ACC112 (cell line): Measurements from ENCODE around the gene TBC1D1.

Experiments
- H2AFZ ChIP-seq: fragments of 200-600 bp; sonication (generic); one replicate; pipeline ENCODE4 v1.6.0; 2017; ENCODE audit warnings: antibody characterized with exemption, low read length; ENCODE audit not compliant: unreplicated experiment
- H3K27ac ChIP-seq: fragments of 200-600 bp; sonication (generic); 2 replicates; pipeline ENCODE4 v1.5.1; 2014; ENCODE audit warnings: low read depth, mild to moderate bottlenecking, antibody characterized with exemption, low read length, moderate library complexity
- H3K27me3 ChIP-seq: fragments of 200-600 bp; sonication (generic); 2 replicates; pipeline ENCODE4 v1.6.1; 2014; ENCODE audit warnings: mild to moderate bottlenecking, antibody characterized with exemption, low read length, moderate library complexity, mixed read lengths; ENCODE audit not compliant: insufficient read depth
- H3K36me3 ChIP-seq: fragments of 200-600 bp; sonication (generic); 2 replicates; pipeline ENCODE4 v1.6.1; 2016; ENCODE audit warnings: mild to moderate bottlenecking, antibody characterized with exemption, low read length, moderate library complexity, mixed read lengths; ENCODE audit not compliant: insufficient read depth
- H3K4me1 ChIP-seq: fragments of 200-600 bp; sonication (generic); one replicate; pipeline ENCODE4 v1.6.1; 2016; ENCODE audit warnings: low read length, mixed read lengths; ENCODE audit not compliant: insufficient read depth, unreplicated experiment, control insufficient read depth
- H3K4me3 ChIP-seq: fragments of 200-600 bp; sonication (generic); 2 replicates; pipeline ENCODE4 v1.5.1; 2014; ENCODE audit warnings: mild to moderate bottlenecking, low read depth, low read length
- H3K79me2 ChIP-seq: fragments of 200-600 bp; sonication (generic); one replicate; pipeline ENCODE4 v1.6.0; 2016; ENCODE audit warnings: low read length; ENCODE audit not compliant: control insufficient read depth, unreplicated experiment, insufficient read depth

Gene TBC1D1

GRCh38 chr4:38170338-38171169 is 279.7 kb downstream of the TBC1D1 start:
- H3K4me3 ChIP-seq, result no peak overlapping the region
- no peaks in the 10 kb centered on the region for H3K36me3 ChIP-seq
- no peaks in the 10 kb centered on the region for H3K4me1 ChIP-seq
- no peaks in the 10 kb centered on the region for H3K27me3 ChIP-seq
- no peak overlapping the region for H3K27ac ChIP-seq
- no peak overlapping the region for H2AFZ ChIP-seq
- no peaks in the 10 kb centered on the region for H3K79me2 ChIP-seq

GRCh38 chr4:38172078-38172477 is 281.2 kb downstream of the TBC1D1 start:
- H3K79me2 ChIP-seq, result no peaks in the 10 kb centered on the region
- no peaks in the 10 kb centered on the region for H3K36me3 ChIP-seq
- H2AFZ ChIP-seq, result no peak overlapping the region
- no peaks in the 10 kb centered on the region for H3K27me3 ChIP-seq
- H3K27ac ChIP-seq, result no peak overlapping the region
- no peak overlapping the region for H3K4me3 ChIP-seq
- H3K4me1 ChIP-seq, result no peaks in the 10 kb centered on the region

- H3K27me3 ChIP-seq, result no peaks in the 10 kb centered on the region
- H2AFZ ChIP-seq, result no peak overlapping the region
- H3K27ac ChIP-seq, result no peak overlapping the region
Measured at GRCh38 chr4:38173935-38174518, 283.1 kb downstream of the TBC1D1 start.

GRCh38 chr4:38174801-38175200 is 283.9 kb downstream of the TBC1D1 start:
- Histone ChIP-seq H3K4me1 (peaks cover 5% of the 10 kb centered on the region), H3K36me3 (no peaks in the 10 kb centered on the region), H3K27ac (no peak overlapping the region), H3K4me3 (no peak overlapping the region), H2AFZ (no peak overlapping the region), H3K27me3 (no peaks in the 10 kb centered on the region), H3K79me2 (no peaks in the 10 kb centered on the region)

More at GRCh38 chr4:38173935-38174518, 283.1 kb downstream of the TBC1D1 start:
- Histone ChIP-seq H3K4me1 (peaks cover 4% of the 10 kb centered on the region), H3K4me3 (no peak overlapping the region), H3K79me2 (no peaks in the 10 kb centered on the region), H3K36me3 (no peaks in the 10 kb centered on the region)

- Histone ChIP-seq H3K27me3 (no peaks in the 10 kb centered on the region), H3K4me3 (no peak overlapping the region), H3K27ac (no peak overlapping the region), H3K36me3 (no peaks in the 10 kb centered on the region), H2AFZ (no peak overlapping the region), H3K4me1 (peaks cover 13% of the 10 kb centered on the region), H3K79me2 (no peaks in the 10 kb centered on the region)
Measured at GRCh38 chr4:38176165-38176564, 285.3 kb downstream of the TBC1D1 start.

- Histone ChIP-seq H3K27me3 (no peaks in the 10 kb centered on the region), H3K36me3 (no peaks in the 10 kb centered on the region), H3K4me3 (no peak overlapping the region), H2AFZ (no peak overlapping the region), H3K79me2 (no peaks in the 10 kb centered on the region), H3K27ac (no peak overlapping the region), H3K4me1 (peaks cover 13% of the 10 kb centered on the region)
Measured at GRCh38 chr4:38177035-38177546, 286.2 kb downstream of the TBC1D1 start.

GRCh38 chr4:38177641-38178391 is 286.9 kb downstream of the TBC1D1 start:
- no peak overlapping the region for H3K27ac ChIP-seq
- H3K27me3 ChIP-seq, result no peaks in the 10 kb centered on the region
- no peaks in the 10 kb centered on the region for H3K79me2 ChIP-seq
- H3K4me1 ChIP-seq, result peaks cover 13% of the 10 kb centered on the region
- H3K4me3 ChIP-seq, result no peak overlapping the region
- no peak overlapping the region for H2AFZ ChIP-seq
- no peaks in the 10 kb centered on the region for H3K36me3 ChIP-seq

GRCh38 chr4:38178392-38178995 is 287.6 kb downstream of the TBC1D1 start:
- Histone ChIP-seq H2AFZ (no peak overlapping the region), H3K79me2 (no peaks in the 10 kb centered on the region), H3K27ac (no peak overlapping the region), H3K36me3 (no peaks in the 10 kb centered on the region), H3K4me1 (peaks cover 13% of the 10 kb centered on the region), H3K4me3 (no peak overlapping the region), H3K27me3 (no peaks in the 10 kb centered on the region)

- no peak overlapping the region for H3K27ac ChIP-seq
- H3K4me3 ChIP-seq, result no peak overlapping the region
- H2AFZ ChIP-seq, result no peak overlapping the region
- no peaks in the 10 kb centered on the region for H3K79me2 ChIP-seq
- H3K27me3 ChIP-seq, result no peaks in the 10 kb centered on the region
- no peaks in the 10 kb centered on the region for H3K36me3 ChIP-seq
- peaks cover 13% of the 10 kb centered on the region for H3K4me1 ChIP-seq
Measured at GRCh38 chr4:38179690-38180377, 288.9 kb downstream of the TBC1D1 start.

- Histone ChIP-seq H3K4me3 (no peak overlapping the region), H3K27ac (no peak overlapping the region)
Measured at GRCh38 chr4:38180456-38180855, 289.6 kb downstream of the TBC1D1 start.

More at GRCh38 chr4:38180456-38180855, 289.6 kb downstream of the TBC1D1 start:
- no peaks in the 10 kb centered on the region for H3K36me3 ChIP-seq
- H3K79me2 ChIP-seq, result no peaks in the 10 kb centered on the region
- H3K27me3 ChIP-seq, result no peaks in the 10 kb centered on the region
- H3K4me1 ChIP-seq, result peaks cover 13% of the 10 kb centered on the region
- H2AFZ ChIP-seq, result no peak overlapping the region
